CD4-positive, alpha-beta T cell treated with Interleukin-10 for 1 hour (primary cell): Measurements from ENCODE around the gene ZNF136.

Source experiments
- DNase-seq: peaks from one replicate; pipeline ENCODE4 v3.0.0-alpha.2; 2020

ZNF136 gene

GRCh38 chr19:12162882-12163806 lies at the start of gene ZNF136:
ZNF136 (plus strand) TSS chr19:12163096; CDS start chr19:12163204, 108 bp downstream.
- peak; percentile 94 for DNase-seq

- no peak for DNase-seq
These were observed 49.8 kb upstream of the ZNF136 start for GRCh38 chr19:12113121-12113520.

- no peak for DNase-seq
These were observed 45.5 kb upstream of the ZNF136 start for GRCh38 chr19:12117201-12117970.

GRCh38 chr19:12126707-12127106 lies 36.2 kb upstream of the ZNF136 start:
- DNase-seq: peak; percentile 20

GRCh38 chr19:12133069-12133468 lies 29.8 kb upstream of the ZNF136 start:
- DNase-seq: no peak

- peak; percentile 57 for DNase-seq
These were observed 25.5 kb upstream of the ZNF136 start for GRCh38 chr19:12137221-12137940.

GRCh38 chr19:12139269-12139668 lies 23.6 kb upstream of the ZNF136 start:
- DNase-seq: no peak

GRCh38 chr19:12139885-12140544 lies 22.9 kb upstream of the ZNF136 start, which contains the start of gene ZNF20:
ZNF20 (minus strand) TSS chr19:12140350; CDS start chr19:12140182, 168 bp downstream.
- DNase-seq: peak; percentile 91

GRCh38 chr19:12140545-12141404 lies 22.1 kb upstream of the ZNF136 start:
- peak; percentile 88 for DNase-seq

- no peak for DNase-seq
These were observed 21.5 kb upstream of the ZNF136 start for GRCh38 chr19:12141405-12141736.

- no peak for DNase-seq
These were observed 17.5 kb upstream of the ZNF136 start for GRCh38 chr19:12145348-12145747.

- DNase-seq: no peak
These were observed 7.5 kb upstream of the ZNF136 start for GRCh38 chr19:12155324-12155860.

GRCh38 chr19:12156223-12157058 lies 6.5 kb upstream of the ZNF136 start, which contains the start of gene ZNF625:
ZNF625 (minus strand) TSS chr19:12156734; CDS start chr19:12156558, 176 bp downstream.
- DNase-seq: no peak

GRCh38 chr19:12159773-12160414 lies 3.0 kb upstream of the ZNF136 start:
- no peak for DNase-seq

GRCh38 chr19:12162513-12162881 lies 399 bp upstream of the ZNF136 start:
- DNase-seq: no peak

GRCh38 chr19:12163826-12164225 lies 930 bp downstream of the ZNF136 start:
- DNase-seq: no peak

GRCh38 chr19:12166626-12167025 lies 3.7 kb downstream of the ZNF136 start:
- no peak for DNase-seq

- no peak for DNase-seq
These were observed 17.5 kb downstream of the ZNF136 start for GRCh38 chr19:12180377-12180776.

- DNase-seq: no peak
These were observed 24.7 kb downstream of the ZNF136 start for GRCh38 chr19:12187625-12188024.
